ENCODE results near the gene BOC. TPM values are rescaled to one million over a fixed set of nuclear protein-coding genes. Genes with fewer than 3 reads are reported as not detected.

BOC gene
- total and polyA plus RNA-seq, 4 donors, result 6.6 to 164 (median 26.8) TPM

- intact Hi-C loops (cut with DNase I), result no loop called here
- WGBS, 2 donors, result 96 to 97% methylated on average over 7 of the region's 7 CpGs
- ATAC-seq (ENCODE audit: low FRiP score) (no peak), DNase-seq (no peak)
- Histone ChIP-seq H3K27me3 (ENCODE audit: control insufficient read depth in 1 of 2, insufficient read depth in 2 of 2, low read length in 1 of 2) (no peaks in the 10 kb centered on the region), H3K4me1 (ENCODE audit: control insufficient read depth in 1 of 2, insufficient read depth in 2 of 2, low read length in 2 of 2) (peaks cover 0 to 2% of the 10 kb centered on the region in 2 donors), H3K9me3 (ENCODE audit: control insufficient read depth, low read length) (no peaks in the 10 kb centered on the region), H3K4me3 (ENCODE audit: low read length in 2 of 2) (no peak overlapping the region), H3K36me3 (ENCODE audit: control insufficient read depth in 1 of 2, insufficient read depth in 2 of 2, low read length in 1 of 2) (peaks cover 0 to 2% of the 10 kb centered on the region in 2 donors), H3K27ac (ENCODE audit: low read depth in 1 of 2, low read length in 2 of 2) (no peak overlapping the region)
Observed at GRCh38 chr3:113255854-113256615, 44.7 kb downstream of the BOC start.

DNA sequence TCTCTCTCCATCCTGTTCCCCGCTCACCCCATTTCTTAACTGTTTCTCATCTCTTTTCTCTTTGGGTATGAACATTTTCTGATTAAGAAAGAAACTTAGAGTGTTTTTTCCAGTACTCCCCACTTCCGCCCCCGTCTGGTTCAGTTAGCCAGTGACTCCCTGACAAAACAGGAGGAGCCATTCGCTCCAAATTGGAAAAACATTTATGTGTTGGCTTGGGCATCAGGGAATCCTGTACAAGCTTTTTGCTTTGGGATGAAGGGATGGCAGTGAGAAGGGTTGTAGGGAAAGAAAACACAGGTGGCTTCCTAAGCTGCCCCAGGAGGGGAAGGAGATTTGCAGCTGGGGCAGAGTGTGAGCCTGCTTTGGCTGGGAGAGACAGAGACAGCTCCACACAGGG lies 47.0 kb downstream of the BOC start:
- no peak overlapping the region for H3K27ac ChIP-seq (ENCODE audit: low read depth in 1 of 2, low read length in 2 of 2)

DNA sequence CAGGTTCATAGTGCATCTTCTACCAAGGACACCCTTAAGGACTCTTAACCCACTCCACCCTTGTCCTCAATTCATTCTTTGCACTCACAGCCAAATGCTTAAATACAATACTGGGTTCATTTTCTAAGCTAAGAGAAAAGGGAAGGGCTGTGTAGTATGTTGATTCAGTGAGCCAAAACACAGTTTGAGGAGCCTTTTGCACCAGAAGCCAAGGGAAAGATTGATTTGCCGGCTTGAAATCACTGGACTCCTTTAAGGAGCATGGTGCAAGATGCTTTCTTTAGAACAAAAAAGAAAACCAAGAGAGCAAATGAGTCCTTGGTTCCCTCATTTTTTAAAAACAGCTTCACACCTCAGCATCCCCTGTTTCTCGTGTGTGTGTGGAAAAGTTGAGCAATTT lies 47.8 kb downstream of the BOC start:
- DNase-seq (no peak), ATAC-seq (ENCODE audit: low FRiP score) (no peak)
- Histone ChIP-seq H3K4me3 (ENCODE audit: low read length in 2 of 2) (no peak overlapping the region), H3K4me1 (ENCODE audit: control insufficient read depth in 1 of 2, insufficient read depth in 2 of 2, low read length in 2 of 2) (peaks cover 0 to 3% of the 10 kb centered on the region in 2 donors), H3K9me3 (ENCODE audit: control insufficient read depth, low read length) (no peaks in the 10 kb centered on the region), H3K27me3 (ENCODE audit: control insufficient read depth in 1 of 2, insufficient read depth in 2 of 2, low read length in 1 of 2) (no peaks in the 10 kb centered on the region), H3K27ac (ENCODE audit: low read depth in 1 of 2, low read length in 2 of 2) (no peak overlapping the region), H3K36me3 (ENCODE audit: control insufficient read depth in 1 of 2, insufficient read depth in 2 of 2, low read length in 1 of 2) (peaks cover 0 to 2% of the 10 kb centered on the region in 2 donors)
- intact Hi-C loops (cut with DNase I), result no loop called here
- WGBS, 2 donors, result 33 to 56% methylated on average over 2 of the region's 2 CpGs

More for the DNA sequence above, 47.0 kb downstream of the BOC start:
- no peak overlapping the region for H3K4me3 ChIP-seq (ENCODE audit: low read length in 2 of 2)
- intact Hi-C loops (cut with DNase I), result no loop called here
- H3K4me1 ChIP-seq (ENCODE audit: control insufficient read depth in 1 of 2, insufficient read depth in 2 of 2, low read length in 2 of 2), result peaks cover 0 to 5% of the 10 kb centered on the region in 2 donors
- no peaks in the 10 kb centered on the region for H3K9me3 ChIP-seq (ENCODE audit: control insufficient read depth, low read length)
- DNase-seq (no peak), ATAC-seq (ENCODE audit: low FRiP score) (no peak)
- H3K27me3 ChIP-seq (ENCODE audit: control insufficient read depth in 1 of 2, insufficient read depth in 2 of 2, low read length in 1 of 2), result no peaks in the 10 kb centered on the region
- H3K36me3 ChIP-seq (ENCODE audit: control insufficient read depth in 1 of 2, insufficient read depth in 2 of 2, low read length in 1 of 2), result peaks cover 0 to 2% of the 10 kb centered on the region in 2 donors
- WGBS, 2 donors, result 76 to 94% methylated on average over 4 of the region's 4 CpGs

GRCh38 chr3:113261063-113261625 lies 49.8 kb downstream of the BOC start:
- no peaks in the 10 kb centered on the region for H3K27me3 ChIP-seq (ENCODE audit: control insufficient read depth in 1 of 2, insufficient read depth in 2 of 2, low read length in 1 of 2)
- H3K9me3 ChIP-seq (ENCODE audit: control insufficient read depth, low read length), result no peaks in the 10 kb centered on the region
- H3K4me3 ChIP-seq (ENCODE audit: low read length in 2 of 2), result no peak overlapping the region
- H3K4me1 ChIP-seq (ENCODE audit: control insufficient read depth in 1 of 2, insufficient read depth in 2 of 2, low read length in 2 of 2), result peaks cover 0 to 3% of the 10 kb centered on the region in 2 donors
- intact Hi-C loops (cut with DNase I), result no loop called here
- no peak overlapping the region for H3K27ac ChIP-seq (ENCODE audit: low read depth in 1 of 2, low read length in 2 of 2)
- WGBS, 2 donors, result 23 to 31% methylated on average over 6 of the region's 6 CpGs
- H3K36me3 ChIP-seq (ENCODE audit: control insufficient read depth in 1 of 2, insufficient read depth in 2 of 2, low read length in 1 of 2), result peaks cover 0 to 2% of the 10 kb centered on the region in 2 donors
- peak in 1 of 2 donors; percentile 71 for DNase-seq
- peak; percentile 80 for ATAC-seq (ENCODE audit: low FRiP score)

- H3K27me3 ChIP-seq (ENCODE audit: control insufficient read depth in 1 of 2, insufficient read depth in 2 of 2, low read length in 1 of 2), result no peaks in the 10 kb centered on the region
- peaks cover 0 to 3% of the 10 kb centered on the region in 2 donors for H3K4me1 ChIP-seq (ENCODE audit: control insufficient read depth in 1 of 2, insufficient read depth in 2 of 2, low read length in 2 of 2)
- WGBS, 2 donors, result 4 to 9% methylated on average over 1 of the region's 1 CpG
- ATAC-seq (ENCODE audit: low FRiP score), result peak; percentile 68
- intact Hi-C loops (cut with DNase I), result no loop called here
- H3K9me3 ChIP-seq (ENCODE audit: control insufficient read depth, low read length), result no peaks in the 10 kb centered on the region
- H3K27ac ChIP-seq (ENCODE audit: low read depth in 1 of 2, low read length in 2 of 2), result no peak overlapping the region
- H3K36me3 ChIP-seq (ENCODE audit: control insufficient read depth in 1 of 2, insufficient read depth in 2 of 2, low read length in 1 of 2), result peaks cover 0 to 2% of the 10 kb centered on the region in 2 donors
- no peak for DNase-seq
- no peak overlapping the region for H3K4me3 ChIP-seq (ENCODE audit: low read length in 2 of 2)
Observed at GRCh38 chr3:113261626-113262303, 50.4 kb downstream of the BOC start.

- Histone ChIP-seq H3K27ac (ENCODE audit: low read depth in 1 of 2, low read length in 2 of 2) (no peak overlapping the region), H3K4me3 (ENCODE audit: low read length in 2 of 2) (no peak overlapping the region), H3K4me1 (ENCODE audit: control insufficient read depth in 1 of 2, insufficient read depth in 2 of 2, low read length in 2 of 2) (peaks cover 0 to 3% of the 10 kb centered on the region in 2 donors), H3K9me3 (ENCODE audit: control insufficient read depth, low read length) (no peaks in the 10 kb centered on the region), H3K36me3 (ENCODE audit: control insufficient read depth in 1 of 2, insufficient read depth in 2 of 2, low read length in 1 of 2) (peaks cover 0 to 2% of the 10 kb centered on the region in 2 donors), H3K27me3 (ENCODE audit: control insufficient read depth in 1 of 2, insufficient read depth in 2 of 2, low read length in 1 of 2) (no peaks in the 10 kb centered on the region)
- intact Hi-C loops (cut with DNase I), result no loop called here
- DNase-seq (no peak), ATAC-seq (ENCODE audit: low FRiP score) (no peak)
- WGBS, 2 donors, result 49 to 52% methylated on average over 2 of the region's 2 CpGs
Observed at GRCh38 chr3:113262304-113262665, 50.9 kb downstream of the BOC start.

DNA sequence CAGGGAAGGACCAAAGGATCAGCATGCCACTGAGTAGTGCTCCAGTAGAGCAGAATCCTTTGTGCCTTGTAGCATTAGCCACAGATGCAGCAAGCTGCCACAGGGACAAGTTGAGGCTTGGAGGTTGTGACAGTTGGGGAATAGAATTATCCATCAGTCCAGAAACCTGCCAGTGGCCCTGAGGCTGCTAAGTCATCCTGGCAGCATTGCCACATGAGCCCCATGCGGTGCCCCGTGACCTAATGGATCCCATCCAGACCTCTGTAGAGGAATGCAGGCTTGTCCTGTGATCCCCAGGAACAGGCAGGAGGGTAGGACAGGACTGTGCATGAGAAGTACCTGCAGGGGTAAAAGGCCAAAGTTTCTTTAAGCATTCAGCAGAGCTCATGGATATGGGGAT lies 51.7 kb downstream of the BOC start:
- Histone ChIP-seq H3K4me1 (ENCODE audit: control insufficient read depth in 1 of 2, insufficient read depth in 2 of 2, low read length in 2 of 2) (peaks cover 0 to 3% of the 10 kb centered on the region in 2 donors), H3K9me3 (ENCODE audit: control insufficient read depth, low read length) (no peaks in the 10 kb centered on the region), H3K4me3 (ENCODE audit: low read length in 2 of 2) (no peak overlapping the region), H3K27ac (ENCODE audit: low read depth in 1 of 2, low read length in 2 of 2) (no peak overlapping the region), H3K36me3 (ENCODE audit: control insufficient read depth in 1 of 2, insufficient read depth in 2 of 2, low read length in 1 of 2) (peaks cover 0 to 2% of the 10 kb centered on the region in 2 donors), H3K27me3 (ENCODE audit: control insufficient read depth in 1 of 2, insufficient read depth in 2 of 2, low read length in 1 of 2) (no peaks in the 10 kb centered on the region)
- intact Hi-C loops (cut with DNase I), result no loop called here
- DNase-seq (no peak), ATAC-seq (ENCODE audit: low FRiP score) (no peak)
- WGBS, 2 donors, result 96 to 98% methylated on average over 2 of the region's 2 CpGs

DNA sequence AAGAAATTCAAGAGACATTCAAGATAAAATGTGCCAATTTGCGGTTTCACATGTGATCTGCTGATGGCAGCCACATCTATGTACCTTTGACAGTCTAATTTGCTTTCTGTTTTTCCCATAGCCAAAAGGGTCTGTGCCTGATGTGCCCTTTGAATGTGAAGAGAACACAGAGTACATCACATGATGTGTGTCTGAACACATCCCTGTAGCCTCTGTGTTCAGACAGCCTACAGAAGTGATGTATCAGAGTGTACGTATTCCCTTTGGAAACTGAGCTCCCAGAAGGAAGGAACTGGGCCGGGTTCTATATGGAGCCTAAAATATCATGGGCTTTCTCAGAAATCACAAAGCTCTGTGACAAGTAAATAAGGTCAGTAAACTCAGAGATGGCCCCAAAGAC lies 52.4 kb downstream of the BOC start:
- Histone ChIP-seq H3K27ac (ENCODE audit: low read depth in 1 of 2, low read length in 2 of 2) (no peak overlapping the region), H3K27me3 (ENCODE audit: control insufficient read depth in 1 of 2, insufficient read depth in 2 of 2, low read length in 1 of 2) (no peaks in the 10 kb centered on the region), H3K36me3 (ENCODE audit: control insufficient read depth in 1 of 2, insufficient read depth in 2 of 2, low read length in 1 of 2) (peaks cover 0 to 2% of the 10 kb centered on the region in 2 donors), H3K4me3 (ENCODE audit: low read length in 2 of 2) (no peak overlapping the region), H3K9me3 (ENCODE audit: control insufficient read depth, low read length) (no peaks in the 10 kb centered on the region), H3K4me1 (ENCODE audit: control insufficient read depth in 1 of 2, insufficient read depth in 2 of 2, low read length in 2 of 2) (peaks cover 0 to 3% of the 10 kb centered on the region in 2 donors)
- DNase-seq (no peak), ATAC-seq (ENCODE audit: low FRiP score) (no peak)
- intact Hi-C loops (cut with DNase I), result no loop called here
- 94 to 96% methylated on average over 3 of the region's 3 CpGs for WGBS, 2 donors
